Endothelial cell of umbilical vein (primary cell): ENCODE measurements around the gene LRRK1. TPM values are rescaled to one million over a fixed set of nuclear protein-coding genes. Genes with fewer than 3 reads are reported as not detected.

Experiments
- BruUV-seq: library from RNA; stranded (reverse); fragments of 400-500 nt; replicated peaks from 2 replicates; lab custom pipeline; 2021; lab: Mats Ljungman, UMichigan
- CTCF ChIA-PET: fragments of 300-600, 350-600 bp; sonication (Branson Sonifier 250); formaldehyde crosslinking; loops from one replicate; lab custom pipeline; 2021; ENCODE audit warnings: antibody characterized with exemption, inconsistent platforms; lab: Charles Lee
- POLR2A ChIA-PET: fragments of 300-600, 350-600 bp; sonication (Branson Sonifier 250); formaldehyde crosslinking; loops from one replicate; lab custom pipeline; 2021; ENCODE audit warnings: antibody characterized with exemption, inconsistent platforms; lab: Charles Lee
- DNase-seq: peaks from one replicate; pipeline ENCODE4 v3.0.0-alpha.2; 2011; ENCODE audit warnings: low read depth, low spot score
- FAIRE-seq: peaks from 2 replicates; lab custom pipeline; 2011; peaks lifted over from hg19 to GRCh38; lab: Jason Lieb, UNC
- H2AFZ ChIP-seq: 2 replicates; pipeline ENCODE4 v1.6.0; 2012; ENCODE audit warnings: low read depth, low read length, control low read depth, inconsistent platforms
- H3K27ac ChIP-seq: 2 replicates; pipeline ENCODE4 v1.5.1; 2011; ENCODE audit warnings: low read depth, mild to moderate bottlenecking, control low read depth, low read length, moderate library complexity; ENCODE audit not compliant: insufficient read depth
- H3K27me3 ChIP-seq, 2 experiments: 2 replicates each; pipeline versions ENCODE4 v1.6.0 to v1.6.1; 2011; ENCODE audit warnings: low read length in 2 of 2, mixed read lengths in 1 of 2; ENCODE audit not compliant: control insufficient read depth in 2 of 2, insufficient read depth in 2 of 2
- H3K36me3 ChIP-seq, 2 experiments: 2 replicates in 1 of 2; 3 replicates in 1 of 2; pipeline ENCODE4 v1.5.1; 2011; ENCODE audit warnings: low read length in 2 of 2, mild to moderate bottlenecking in 1 of 2, moderate library complexity in 1 of 2; ENCODE audit not compliant: control insufficient read depth in 2 of 2, insufficient read depth in 2 of 2; ENCODE audit errors: extremely low read depth in 1 of 2
- H3K4me1 ChIP-seq: 3 replicates; pipeline ENCODE4 v1.5.1; 2011; ENCODE audit warnings: mild to moderate bottlenecking, low read length; ENCODE audit not compliant: control insufficient read depth, insufficient read depth; ENCODE audit errors: extremely low read depth
- H3K4me2 ChIP-seq: 2 replicates; pipeline ENCODE4 v1.6.1; 2011; ENCODE audit warnings: low read length, control low read depth, mixed read lengths; ENCODE audit not compliant: insufficient read depth
- H3K4me3 ChIP-seq, 3 experiments: fragments of 200-600 bp in 1 of 3; sonication (generic), shearing (Covaris generic) in 1 of 3; replicated peaks in 1 of 3; 2 replicates each; pipeline ENCODE4 v1.5.1; 2011 to 2016; ENCODE audit warnings: control low read depth in 3 of 3, low read length in 3 of 3, mild to moderate bottlenecking in 2 of 3, inconsistent platforms in 1 of 3, low read depth in 1 of 3, moderate library complexity in 1 of 3; ENCODE audit not compliant: insufficient read depth in 1 of 3
- H3K79me2 ChIP-seq: 2 replicates; pipeline ENCODE4 v1.6.0; 2012; ENCODE audit warnings: low read length, inconsistent platforms; ENCODE audit not compliant: control insufficient read depth, insufficient read depth
- H3K9ac ChIP-seq: replicated peaks from 2 replicates; pipeline ENCODE3; 2011; ENCODE audit warnings: low read length, control low read depth; ENCODE audit not compliant: insufficient read depth; ENCODE audit errors: extremely low read depth
- H3K9me1 ChIP-seq: replicated peaks from 3 replicates; pipeline ENCODE4 v1.6.0; 2011; ENCODE audit warnings: mild to moderate bottlenecking, low read length; ENCODE audit not compliant: control insufficient read depth, insufficient read depth; ENCODE audit errors: extremely low read depth
- H3K9me3 ChIP-seq: replicated peaks from 2 replicates; pipeline ENCODE4 v1.5.1; 2012; ENCODE audit warnings: low read length, inconsistent platforms; ENCODE audit not compliant: control insufficient read depth, insufficient read depth
- H4K20me1 ChIP-seq: replicated peaks from 2 replicates; pipeline ENCODE3; 2011; ENCODE audit warnings: mild to moderate bottlenecking, low read length; ENCODE audit not compliant: control insufficient read depth, insufficient read depth; ENCODE audit errors: extremely low read depth
- CTCF ChIP-seq, 2 donors: IDR thresholded peaks; 1 replicate in 1 of 2; 2 replicates in 1 of 2; pipeline ENCODE4 v1.5.1; 2011; ENCODE audit warnings: low read length in 2 of 2, mild to moderate bottlenecking in 2 of 2, moderate library complexity in 2 of 2, control low read depth in 1 of 2, inconsistent platforms in 1 of 2, low read depth in 1 of 2; ENCODE audit not compliant: insufficient read depth in 1 of 2; ENCODE audit errors: extremely low read depth in 1 of 2
- EZH2 ChIP-seq: IDR thresholded peaks from 2 replicates; pipeline ENCODE4 v1.6.1; 2012; ENCODE audit warnings: borderline replicate concordance, low read depth, mild to moderate bottlenecking, moderate library complexity, low read length, inconsistent platforms; ENCODE audit not compliant: severe bottlenecking
- FOS ChIP-seq: IDR thresholded peaks from 2 replicates; pipeline ENCODE4 v1.6.1; 2011; ENCODE audit warnings: mild to moderate bottlenecking, low read length, moderate library complexity, borderline replicate concordance; ENCODE audit not compliant: insufficient read depth
- GATA2 ChIP-seq: IDR thresholded peaks from 2 replicates; pipeline ENCODE4 v1.7.0; 2011; ENCODE audit warnings: low read depth, mild to moderate bottlenecking, moderate library complexity, mixed read lengths, low read length; ENCODE audit not compliant: insufficient read length, insufficient read depth
- JUN ChIP-seq: IDR thresholded peaks from 2 replicates; pipeline ENCODE4 v1.6.1; 2011; ENCODE audit warnings: borderline replicate concordance, low read depth; ENCODE audit not compliant: insufficient read length, insufficient read depth
- MAX ChIP-seq: IDR thresholded peaks from 2 replicates; pipeline ENCODE4 v1.6.1; 2011; ENCODE audit not compliant: insufficient read depth, insufficient read length
- MYC ChIP-seq: IDR thresholded peaks from one replicate; pipeline ENCODE4 v1.6.1; 2011; ENCODE audit warnings: mild to moderate bottlenecking, low read depth, low read length
- POLR2A ChIP-seq: IDR thresholded peaks from 2 replicates; pipeline ENCODE4 v1.6.1; 2012; ENCODE audit warnings: low read depth, mild to moderate bottlenecking, control low read depth, low read length
- POLR2AphosphoS5 ChIP-seq: IDR thresholded peaks from 2 replicates; pipeline ENCODE4 v1.6.1; 2012; ENCODE audit warnings: low read depth, mild to moderate bottlenecking, control low read depth, low read length, moderate library complexity; ENCODE audit not compliant: insufficient read depth
- dilution Hi-C: fragments of 300-500 bp; cut with MboI; formaldehyde crosslinking; loops from one replicate; pipeline ENCODE4 v1.15.0; 2019; ENCODE audit warnings: low sequenced_read_pairs; ENCODE audit not compliant: extremely low pct_ligation_motif_present
- intact Hi-C: fragments of 100-400 bp; cut with micrococcal nuclease; formaldehyde crosslinking; loops from one replicate; pipeline ENCODE4 v1.10.0; 2022
- polyA plus RNA-seq, 4 experiments: library from polyadenylated mRNA; depleted of rRNA in 3 of 4; stranded (reverse) in 3 of 4; unstranded in 1 of 4; fragments of >200 nt; gene quantifications; 2 replicates each; pipeline versions ENCODE4 v1.2.1 to v1.2.3, GENCODE V29; 2011 to 2012; ENCODE audit warnings: missing spikeins in 1 of 4
- total RNA-seq: library from RNA; stranded (reverse); gene quantifications from 2 replicates; pipeline ENCODE4 v1.2.3, GENCODE V29; 2021

Gene LRRK1
- total and polyA plus RNA-seq, 2 donors (not counting 3 experiments of a cell fraction or from before 2014, with no cell fraction given): 11.0 to 22.1 TPM

- no TSS peak for BruUV-seq
- no peak overlapping the region for H3K9ac ChIP-seq
- H3K79me2 ChIP-seq: no peaks in the 10 kb centered on the region
- dilution Hi-C loops: no loop called here
- ChIA-PET POLR2A (no interaction called here), CTCF (interaction anchor here (0.8 kb wide), 1 partner anchor 173 kb away, joined by 4 read pairs; the partner anchor contains the start of gene CHSY1)
- H3K4me3 ChIP-seq: no peak overlapping the region
- H2AFZ ChIP-seq: no peak overlapping the region
- FAIRE-seq (no peak), DNase-seq (no peak)
- no peaks in the 10 kb centered on the region for H3K36me3 ChIP-seq
- peaks cover 0 to 1% of the 10 kb centered on the region in 2 experiments for H3K27me3 ChIP-seq
- no peaks in the 10 kb centered on the region for H3K9me3 ChIP-seq
- no peaks in the 10 kb centered on the region for H4K20me1 ChIP-seq
- TF ChIP-seq GATA2: no peak
- TF ChIP-seq EZH2: no peak
- TF ChIP-seq MYC: no peak
- TF ChIP-seq CTCF (IDR thresholded peaks at IDR 0.05; ENCODE audit: extremely low read depth in 1 of 2, insufficient read depth in 1 of 2, low read depth in 1 of 2, low read length in 2 of 2): no peak
- no peak for TF ChIP-seq FOS
- TF ChIP-seq POLR2A: no peak
- TF ChIP-seq JUN: no peak
- no peak for TF ChIP-seq POLR2AphosphoS5
- TF ChIP-seq MAX: no peak
- H3K9me1 ChIP-seq: no peaks in the 10 kb centered on the region
- no peak overlapping the region for H3K4me2 ChIP-seq
- no peak overlapping the region for H3K27ac ChIP-seq
- intact Hi-C loops: loop anchor here (10.0 kb wide), 1 partner anchor 634 kb away; no protein-coding TSS in a partner anchor
- no peaks in the 10 kb centered on the region for H3K4me1 ChIP-seq
Observed at GRCh38 chr15:101078669-101079323, 159.6 kb downstream of the LRRK1 start.
